Neural crest cell (in vitro differentiated cells): Measurements from ENCODE around the gene TMEM115. TPM values are rescaled to one million over a fixed set of nuclear protein-coding genes. Genes with fewer than 3 reads are reported as not detected.
"Not testable (repeated sequence)": the region's sequence is repeated elsewhere in the genome, so short reads cannot be mapped to it uniquely, and the experiment has no call there.

ENCODE experiments used
- DNase-seq: peaks from one replicate; pipeline ENCODE4 v3.0.0; 2021; ENCODE audit warnings: low read depth, mixed read lengths, low spot score
- H3K27ac Mint-ChIP-seq: one replicate; pipeline ENCODE4 v1.8.0; 2021; ENCODE audit warnings: mild to moderate bottlenecking, mixed read lengths; ENCODE audit not compliant: unreplicated experiment
- H3K27me3 Mint-ChIP-seq: 2 replicates; pipeline ENCODE4 v1.8.0; 2021; ENCODE audit warnings: low read depth, mild to moderate bottlenecking, mixed read lengths
- H3K36me3 Mint-ChIP-seq: 2 replicates; pipeline ENCODE4 v1.8.0; 2021; ENCODE audit warnings: low read depth, mild to moderate bottlenecking, mixed read lengths
- H3K4me1 Mint-ChIP-seq: 2 replicates; pipeline ENCODE4 v1.8.0; 2021; ENCODE audit warnings: mixed read lengths
- H3K4me3 Mint-ChIP-seq: one replicate; pipeline ENCODE4 v1.8.0; 2021; ENCODE audit warnings: mild to moderate bottlenecking, mixed read lengths
- H3K9me3 Mint-ChIP-seq: 2 replicates; pipeline ENCODE4 v1.8.0; 2021; ENCODE audit warnings: mixed read lengths
- CTCF ChIP-seq: fragments of 200-600 bp; sonication (generic); conservative IDR thresholded peaks from 2 replicates; pipeline ENCODE4 v1.5.0; 2021; ENCODE audit warnings: antibody characterized with exemption, mild to moderate bottlenecking
- total RNA-seq: library from RNA; stranded (reverse); gene quantifications from 2 replicates; pipeline ENCODE4 v1.2.1, GENCODE V29; 2021

The TMEM115 gene
- total RNA-seq, 1 donor from 2014 or later: 37.8 TPM

- Mint-ChIP-seq H3K4me3 (peak overlapping the region; percentile 38), H3K9me3 (no peaks in the 10 kb centered on the region), H3K4me1 (peaks cover 33% of the 10 kb centered on the region), H3K27me3 (no peaks in the 10 kb centered on the region), H3K27ac (no peak overlapping the region), H3K36me3 (peaks cover 32% of the 10 kb centered on the region)
- TF ChIP-seq CTCF: no peak
- no peak for DNase-seq
These were observed 42.6 kb downstream of the TMEM115 start for GRCh38 chr3:50316657-50317242.

- no peak for DNase-seq
- Mint-ChIP-seq H3K27me3 (no peaks in the 10 kb centered on the region), H3K9me3 (peaks cover 1% of the 10 kb centered on the region), H3K27ac (no peak overlapping the region), H3K4me1 (peaks cover 23% of the 10 kb centered on the region), H3K36me3 (peaks cover 36% of the 10 kb centered on the region), H3K4me3 (peak overlapping the region; percentile 82)
- no peak for TF ChIP-seq CTCF
These were observed 44.5 kb downstream of the TMEM115 start for GRCh38 chr3:50314816-50315215.

GRCh38 chr3:50314342-50314741 is 45.0 kb downstream of the TMEM115 start:
- no peak overlapping the region for H3K27ac Mint-ChIP-seq
- peaks cover 36% of the 10 kb centered on the region for H3K36me3 Mint-ChIP-seq
- no peak for TF ChIP-seq CTCF
- peak overlapping the region; percentile 8 for H3K4me3 Mint-ChIP-seq
- no peaks in the 10 kb centered on the region for H3K27me3 Mint-ChIP-seq
- DNase-seq: no peak
- peaks cover 18% of the 10 kb centered on the region for H3K4me1 Mint-ChIP-seq
- peaks cover 3% of the 10 kb centered on the region for H3K9me3 Mint-ChIP-seq

GRCh38 chr3:50312041-50312440 is 47.3 kb downstream of the TMEM115 start:
- not testable (repeated sequence) for H3K9me3 Mint-ChIP-seq, H3K4me1 Mint-ChIP-seq
- H3K36me3 Mint-ChIP-seq: peaks cover 37% of the 10 kb centered on the region

More at GRCh38 chr3:50312041-50312440, 47.3 kb downstream of the TMEM115 start:
- H3K27me3 Mint-ChIP-seq, DNase-seq, H3K4me3 Mint-ChIP-seq, H3K27ac Mint-ChIP-seq: not testable (repeated sequence)

Other genes starting within 250 kb of the TMEM115 start
- 4.2 and 5.8 TPM in 2 replicates for gene SEMA3F, start 204.2 kb downstream of the TMEM115 start, total RNA-seq
- not detected in 2 replicates for gene GNAT1, start 167.9 kb downstream of the TMEM115 start, total RNA-seq
- 1.8 and 2.7 TPM in 2 replicates for gene SLC38A3, start 154.2 kb downstream of the TMEM115 start, total RNA-seq
- 176 and 190 TPM in 2 replicates for gene GNAI2, start 123.3 kb downstream of the TMEM115 start, total RNA-seq
- 2.3 and 2.9 TPM in 2 replicates for gene SEMA3B, start 90.4 kb downstream of the TMEM115 start, total RNA-seq
- not detected in 2 replicates for gene LSMEM2, start 80.4 kb downstream of the TMEM115 start, total RNA-seq
- gene IFRD2, start 67.1 kb downstream of the TMEM115 start, total RNA-seq: 69.2 and 77.1 TPM in 2 replicates
- 2.9 and 4.4 TPM in 2 replicates for gene HYAL3, start 60.1 kb downstream of the TMEM115 start, total RNA-seq
- 9.7 and 10.7 TPM in 2 replicates for gene NAA80, start 60.1 kb downstream of the TMEM115 start, total RNA-seq
- gene HYAL1, start 55.9 kb downstream of the TMEM115 start, total RNA-seq: 2.0 and 2.5 TPM in 2 replicates
- 73.0 and 78.0 TPM in 2 replicates for gene HYAL2, start 36.8 kb downstream of the TMEM115 start, total RNA-seq
- gene TUSC2, start 31.3 kb downstream of the TMEM115 start, total RNA-seq: 35.0 and 35.5 TPM in 2 replicates
- 15.1 and 16.8 TPM in 2 replicates for gene RASSF1, start 18.7 kb downstream of the TMEM115 start, total RNA-seq
- gene ZMYND10, start 13.8 kb downstream of the TMEM115 start, total RNA-seq: 2.3 and 2.5 TPM in 2 replicates
- gene NPRL2, start 8.7 kb downstream of the TMEM115 start, total RNA-seq: 29.7 and 30.6 TPM in 2 replicates
- gene CYB561D2, start 8.7 kb downstream of the TMEM115 start, total RNA-seq: 11.7 and 12.8 TPM in 2 replicates
- gene CACNA2D2, start 144.1 kb upstream of the TMEM115 start, total RNA-seq: 8.7 and 9.3 TPM in 2 replicates
- gene C3orf18, start 208.2 kb upstream of the TMEM115 start, total RNA-seq: 12.7 and 13.1 TPM in 2 replicates
- 22.8 and 22.9 TPM in 2 replicates for gene HEMK1, start 210.0 kb upstream of the TMEM115 start, total RNA-seq